ENCODE results near the gene MYO16.

Gene MYO16

GRCh38 chr13:109118521-109118920 lies 489.1 kb downstream of the MYO16 start:
- H3K9me3 ChIP-seq (ENCODE audit: insufficient read depth, low read depth, low read length) = no peaks in the 10 kb centered on the region
- no peaks in the 10 kb centered on the region for H3F3A ChIP-seq (ENCODE audit: low read depth)
- H3K9ac ChIP-seq (ENCODE audit: low read depth, low read length, poor library complexity, severe bottlenecking) = no peak overlapping the region
- H4K20me1 ChIP-seq (ENCODE audit: insufficient read depth, low read length, poor library complexity, severe bottlenecking) = no peaks in the 10 kb centered on the region
- no peak overlapping the region for H2AFZ ChIP-seq (ENCODE audit: low read length)
- H3K4me1 ChIP-seq (ENCODE audit: insufficient read depth, low read length, poor library complexity, severe bottlenecking) = no peaks in the 10 kb centered on the region
- H3K4me3 ChIP-seq (ENCODE audit: low read length, poor library complexity, severe bottlenecking) = no peak overlapping the region
- no peaks in the 10 kb centered on the region for H3K79me2 ChIP-seq (ENCODE audit: insufficient read depth, low read length)
- H3K4me2 ChIP-seq (ENCODE audit: low read depth, low read length, poor library complexity, severe bottlenecking) = no peak overlapping the region
- H3K9me2 ChIP-seq (replicated peaks; ENCODE audit: low read depth, low read length) = no peaks in the 10 kb centered on the region
- H3K27me3 ChIP-seq (ENCODE audit: insufficient read depth, low read length, poor library complexity, severe bottlenecking) = no peaks in the 10 kb centered on the region
- no peaks in the 10 kb centered on the region for H3K36me3 ChIP-seq (ENCODE audit: insufficient read depth, low read length)
- TF ChIP-seq EZH2phosphoT487 (IDR thresholded peaks at IDR 0.05; ENCODE audit: borderline replicate concordance) (no peak), CTCF (conservative IDR thresholded peaks at IDR 0.05; ENCODE audit: low read length) (no peak)

GRCh38 chr13:109119896-109120295 lies 490.5 kb downstream of the MYO16 start:
- H3K36me3 ChIP-seq (ENCODE audit: insufficient read depth, low read length) = no peaks in the 10 kb centered on the region

GRCh38 chr13:109121826-109122225 lies 492.4 kb downstream of the MYO16 start:
- no peaks in the 10 kb centered on the region for H3K27me3 ChIP-seq (ENCODE audit: insufficient read depth, low read length, poor library complexity, severe bottlenecking)
- H2AFZ ChIP-seq (ENCODE audit: low read length) = no peak overlapping the region
- H3F3A ChIP-seq (ENCODE audit: low read depth) = no peaks in the 10 kb centered on the region
- H3K36me3 ChIP-seq (ENCODE audit: insufficient read depth, low read length) = no peaks in the 10 kb centered on the region
- H3K4me1 ChIP-seq (ENCODE audit: insufficient read depth, low read length, poor library complexity, severe bottlenecking) = no peaks in the 10 kb centered on the region
- no peak overlapping the region for H3K4me3 ChIP-seq (ENCODE audit: low read length, poor library complexity, severe bottlenecking)
- H3K79me2 ChIP-seq (ENCODE audit: insufficient read depth, low read length) = no peaks in the 10 kb centered on the region
- no peaks in the 10 kb centered on the region for H3K9me2 ChIP-seq (replicated peaks; ENCODE audit: low read depth, low read length)
- TF ChIP-seq CTCF (conservative IDR thresholded peaks at IDR 0.05; ENCODE audit: low read length) (no peak), EZH2phosphoT487 (IDR thresholded peaks at IDR 0.05; ENCODE audit: borderline replicate concordance) (no peak)
- H3K9ac ChIP-seq (ENCODE audit: low read depth, low read length, poor library complexity, severe bottlenecking) = no peak overlapping the region
- no peaks in the 10 kb centered on the region for H4K20me1 ChIP-seq (ENCODE audit: insufficient read depth, low read length, poor library complexity, severe bottlenecking)
- H3K4me2 ChIP-seq (ENCODE audit: low read depth, low read length, poor library complexity, severe bottlenecking) = no peak overlapping the region
- H3K9me3 ChIP-seq (ENCODE audit: insufficient read depth, low read depth, low read length) = no peaks in the 10 kb centered on the region

More at GRCh38 chr13:109119896-109120295, 490.5 kb downstream of the MYO16 start:
- no peak overlapping the region for H3K4me3 ChIP-seq (ENCODE audit: low read length, poor library complexity, severe bottlenecking)
- no peaks in the 10 kb centered on the region for H3K79me2 ChIP-seq (ENCODE audit: insufficient read depth, low read length)
- H2AFZ ChIP-seq (ENCODE audit: low read length) = no peak overlapping the region
- H3K9ac ChIP-seq (ENCODE audit: low read depth, low read length, poor library complexity, severe bottlenecking) = no peak overlapping the region
- H3K4me2 ChIP-seq (ENCODE audit: low read depth, low read length, poor library complexity, severe bottlenecking) = no peak overlapping the region
- H3K9me3 ChIP-seq (ENCODE audit: insufficient read depth, low read depth, low read length) = no peaks in the 10 kb centered on the region
- TF ChIP-seq EZH2phosphoT487 (IDR thresholded peaks at IDR 0.05; ENCODE audit: borderline replicate concordance) (no peak), CTCF (conservative IDR thresholded peaks at IDR 0.05; ENCODE audit: low read length) (no peak)
- no peaks in the 10 kb centered on the region for H3K4me1 ChIP-seq (ENCODE audit: insufficient read depth, low read length, poor library complexity, severe bottlenecking)
- no peaks in the 10 kb centered on the region for H3F3A ChIP-seq (ENCODE audit: low read depth)
- H3K27me3 ChIP-seq (ENCODE audit: insufficient read depth, low read length, poor library complexity, severe bottlenecking) = no peaks in the 10 kb centered on the region
- H3K9me2 ChIP-seq (replicated peaks; ENCODE audit: low read depth, low read length) = no peaks in the 10 kb centered on the region
- no peaks in the 10 kb centered on the region for H4K20me1 ChIP-seq (ENCODE audit: insufficient read depth, low read length, poor library complexity, severe bottlenecking)
